Cardiac septum (tissue), 1 donor: Measurements from ENCODE around the gene IFRD2. TPM values are rescaled to one million over a fixed set of nuclear protein-coding genes. Genes with fewer than 3 reads are reported as not detected.

Source experiments
- DNase-seq: peaks from one replicate; pipeline ENCODE4 v3.0.0-alpha.2; 2020; ENCODE audit warnings: low spot score
- intact Hi-C: fragments of 100-400 bp; cut with DNase I; formaldehyde crosslinking; loops from one replicate; pipeline ENCODE4 v1.14.0; 2022
- total RNA-seq: library from RNA; stranded (reverse); fragmentation: NEBNext Ultra II Directional; extraction: Animal tissue kit (Norgen Biotek cat#: 25700); gene quantifications from one replicate; pipeline ENCODE4 v1.2.1, GENCODE V29; 2021
- donor health status: DM: no; HTN: no; CAD: no.

Gene IFRD2
- total RNA-seq, 1 donor from 2014 or later = 45.7 TPM

GRCh38 chr3:50242851-50243542, 49.2 kb downstream of the IFRD2 start:
- intact Hi-C loops = no loop called here
- DNase-seq = peak; percentile 94

DNA sequence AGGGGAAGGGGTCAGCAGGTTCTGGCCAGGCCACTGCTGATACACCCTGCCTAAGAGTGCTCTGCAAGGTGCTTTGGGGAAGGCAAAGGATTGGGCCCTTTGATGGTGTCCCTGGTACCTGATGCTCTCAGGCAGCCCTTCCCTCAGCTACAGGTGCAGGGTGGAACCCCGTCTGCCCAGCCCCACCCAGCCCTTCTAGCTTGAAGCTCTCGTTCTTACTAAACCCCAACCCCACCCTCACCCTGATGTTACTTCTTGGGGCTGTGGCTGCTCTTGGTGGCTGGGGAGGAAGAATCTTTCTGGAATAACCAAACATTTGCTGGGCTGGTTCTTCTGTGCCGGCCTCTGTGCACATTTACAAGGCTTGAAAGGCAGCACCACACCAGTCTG, 49.9 kb downstream of the IFRD2 start:
- intact Hi-C loops = no loop called here
- no peak for DNase-seq

DNA sequence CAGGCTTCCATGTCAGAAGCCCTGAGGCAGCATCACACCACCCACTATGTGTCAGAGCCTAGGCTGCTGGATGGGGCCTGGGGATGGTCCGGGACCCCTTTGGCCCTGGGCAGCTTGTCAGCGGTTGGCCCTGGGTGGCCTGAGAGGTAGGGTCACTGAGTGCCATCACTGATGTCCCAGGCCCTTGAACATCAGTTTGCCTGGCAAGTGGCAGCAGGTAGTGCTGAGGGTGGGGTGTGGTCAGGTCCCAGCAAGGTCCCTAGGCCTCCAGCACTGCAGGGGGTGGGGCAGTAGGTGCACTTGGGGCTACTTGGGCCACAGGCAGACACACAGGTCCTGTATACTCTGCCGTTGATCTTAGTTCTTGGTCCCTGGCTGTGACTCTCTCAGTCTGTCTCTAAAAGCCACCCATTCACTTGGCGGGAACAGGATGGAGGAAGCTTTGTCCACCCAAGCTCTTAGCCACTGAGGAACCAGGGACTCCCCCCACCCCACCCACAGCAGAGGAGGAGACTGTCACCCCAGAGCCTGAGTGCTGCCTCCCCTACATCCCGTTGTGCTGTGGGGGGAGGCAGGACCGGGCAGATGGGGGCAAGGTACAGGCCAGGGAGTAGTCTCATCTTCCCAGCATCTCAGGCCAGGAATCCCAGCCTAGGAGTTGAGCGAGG, 50.4 kb downstream of the IFRD2 start:
- intact Hi-C loops = no loop called here
- no peak for DNase-seq

DNA sequence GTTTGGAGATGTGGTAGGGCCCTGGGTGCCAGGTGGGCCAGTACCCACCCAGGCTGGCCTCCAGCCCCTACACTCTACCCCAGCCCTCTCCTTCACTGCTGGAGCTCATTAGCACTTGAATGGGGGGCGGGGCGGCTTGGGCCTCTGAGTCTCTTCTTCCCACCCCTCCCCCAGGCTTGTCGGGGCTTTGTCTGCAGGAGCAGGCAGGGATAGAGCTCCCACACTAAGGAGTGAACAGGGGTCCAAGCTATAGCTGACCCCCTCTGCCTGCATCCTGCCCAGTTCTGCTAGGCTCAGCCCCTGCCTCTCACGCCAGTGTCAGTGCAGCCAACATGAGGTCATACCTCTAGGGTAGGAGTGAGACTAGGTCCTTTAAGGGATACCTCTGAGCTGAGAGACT, 51.1 kb downstream of the IFRD2 start:
- intact Hi-C loops = no loop called here
- no peak for DNase-seq

DNA sequence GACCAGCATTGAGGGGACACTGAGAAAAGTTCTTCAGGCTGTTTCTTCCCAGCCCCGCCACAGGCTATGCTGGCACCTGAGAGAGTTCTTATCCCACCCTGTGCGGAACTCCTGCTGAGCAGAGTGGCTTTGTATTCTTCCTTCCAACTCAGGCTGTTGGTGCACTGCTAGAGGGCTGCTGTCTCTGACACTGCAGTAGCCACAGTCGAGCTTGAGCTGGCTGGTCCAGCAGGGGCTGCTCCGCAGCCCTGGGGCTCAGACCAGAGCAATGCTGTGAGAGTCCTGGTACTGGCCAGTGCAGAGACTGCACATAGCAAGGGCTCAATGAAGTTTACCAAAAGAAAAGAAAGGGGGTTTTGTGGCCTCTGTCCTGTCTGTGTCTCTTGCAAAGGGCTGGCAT, 52.6 kb downstream of the IFRD2 start:
- intact Hi-C loops = loop anchor here (5.0 kb wide), 1 partner anchor 83 kb away; the partner anchor contains the start of gene HYAL2
- DNase-seq = no peak

- intact Hi-C loops = loop anchor here (5.0 kb wide), 1 partner anchor 84 kb away; the partner anchor contains the start of gene HYAL2
- peak; percentile 94 for DNase-seq
These were observed 53.6 kb downstream of the IFRD2 start for GRCh38 chr3:50238549-50239026.

DNA sequence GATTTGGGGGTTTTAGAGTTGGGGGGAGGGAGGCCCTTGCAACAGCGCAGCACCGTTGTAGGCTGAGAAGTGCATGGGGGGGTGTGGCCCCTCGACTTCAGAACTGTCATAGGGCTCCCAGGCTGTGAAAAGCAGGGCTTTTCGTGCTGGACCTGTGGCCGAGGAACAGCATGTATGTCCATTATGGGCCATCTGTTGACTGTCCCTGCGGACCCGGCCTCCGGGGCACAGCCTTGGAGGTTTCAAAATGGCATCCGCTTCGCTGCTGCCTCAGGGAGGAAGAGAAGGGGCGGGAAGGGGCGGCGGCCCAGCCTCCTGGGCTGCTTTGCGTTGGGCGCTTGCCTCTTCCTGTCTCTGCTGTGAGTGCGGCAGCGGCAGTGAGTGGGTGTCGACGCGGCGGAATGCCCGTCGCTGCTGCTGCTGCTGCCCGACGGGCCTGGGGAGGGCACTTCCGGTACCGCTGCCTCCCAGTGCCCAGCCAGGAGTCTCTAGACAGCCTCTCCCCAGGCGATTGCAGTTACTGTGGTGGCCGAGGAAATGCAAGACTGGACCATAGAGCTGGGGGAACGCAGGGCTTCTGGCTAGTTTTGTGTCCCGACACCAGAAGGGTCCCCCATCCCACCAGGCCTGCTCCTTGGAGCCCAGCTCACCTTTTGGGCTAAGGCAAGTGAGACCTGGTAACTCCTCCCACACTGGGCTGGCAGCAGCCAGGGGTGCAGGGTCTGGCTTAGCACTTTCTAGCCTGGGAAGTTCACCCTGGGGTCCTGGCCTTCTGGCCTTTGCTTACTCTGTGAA, 54.3 kb downstream of the IFRD2 start:
- DNase-seq = peak; percentile 97
- intact Hi-C loops = loop anchor here (5.0 kb wide), 1 partner anchor 84 kb away; the partner anchor contains the start of gene HYAL2

Other genes starting within 250 kb of the IFRD2 start
- gene RBM5, start 203.5 kb downstream of the IFRD2 start, total RNA-seq = 85.3 TPM
- 10.0 TPM for gene SEMA3F, start 137.1 kb downstream of the IFRD2 start, total RNA-seq
- not detected for gene GNAT1, start 100.8 kb downstream of the IFRD2 start, total RNA-seq
- gene SLC38A3, start 87.2 kb downstream of the IFRD2 start, total RNA-seq = 6.6 TPM
- 153 TPM for gene GNAI2, start 56.2 kb downstream of the IFRD2 start, total RNA-seq
- gene SEMA3B, start 23.3 kb downstream of the IFRD2 start, total RNA-seq = 26.5 TPM
- 25.7 TPM for gene LSMEM2, start 13.3 kb downstream of the IFRD2 start, total RNA-seq
- gene HYAL3, start 7.0 kb upstream of the IFRD2 start, total RNA-seq = 1.3 TPM
- 8.5 TPM for gene NAA80, start 7.0 kb upstream of the IFRD2 start, total RNA-seq
- 51.6 TPM for gene HYAL1, start 11.1 kb upstream of the IFRD2 start, total RNA-seq
- 42.0 TPM for gene HYAL2, start 30.3 kb upstream of the IFRD2 start, total RNA-seq
- 24.5 TPM for gene TUSC2, start 35.8 kb upstream of the IFRD2 start, total RNA-seq
- gene RASSF1, start 48.4 kb upstream of the IFRD2 start, total RNA-seq = 11.0 TPM
- gene ZMYND10, start 53.3 kb upstream of the IFRD2 start, total RNA-seq = 0.35 TPM
- 19.1 TPM for gene NPRL2, start 58.3 kb upstream of the IFRD2 start, total RNA-seq
- gene CYB561D2, start 58.4 kb upstream of the IFRD2 start, total RNA-seq = 6.4 TPM
- gene TMEM115, start 67.1 kb upstream of the IFRD2 start, total RNA-seq = 26.6 TPM
- gene CACNA2D2, start 211.2 kb upstream of the IFRD2 start, total RNA-seq = 1.4 TPM